Spleen (tissue), 11 donors: Measurements from ENCODE around the gene BSCL2. TPM values are rescaled to one million over a fixed set of nuclear protein-coding genes. Genes with fewer than 3 reads are reported as not detected.
A peak's percentile ranks its signal among the peaks of the same experiment; 100 is the strongest.
"Not testable (repeated sequence)": the region's sequence is repeated elsewhere in the genome, so short reads cannot be mapped to it uniquely, and the experiment has no call there.

Experiments used
- DNase-seq: peaks from one replicate; pipeline ENCODE4 v3.0.0-alpha.2; 2020
- H3K27ac ChIP-seq, 8 donors: fragments of 200-600 bp; sonication (generic) in 7 of 8; 1 replicate in 4 of 8; 2 replicates in 4 of 8; pipeline versions ENCODE4 v1.5.0 to v1.8.0; 2016 to 2021; ENCODE audit warnings: inconsistent platforms in 4 of 8, mild to moderate bottlenecking in 4 of 8, moderate library complexity in 1 of 8
- H3K27me3 ChIP-seq, 7 donors: fragments of 200-600 bp; sonication (generic) in 6 of 7; replicated peaks in 1 of 7; 1 replicate in 4 of 7; 2 replicates in 3 of 7; pipeline versions ENCODE4 v1.5.0 to v1.8.0; 2016 to 2021; ENCODE audit warnings: inconsistent platforms in 3 of 7, mild to moderate bottlenecking in 1 of 7
- H3K36me3 ChIP-seq, 6 donors: fragments of 200-600 bp; sonication (generic) in 5 of 6; 1 replicate in 4 of 6; 2 replicates in 2 of 6; pipeline versions ENCODE4 v1.5.0 to v1.8.0; 2016 to 2021; ENCODE audit warnings: inconsistent platforms in 2 of 6
- H3K4me1 ChIP-seq, 6 donors: fragments of 200-600 bp; sonication (generic) in 5 of 6; 1 replicate in 3 of 6; 2 replicates in 3 of 6; pipeline versions ENCODE4 v1.5.0 to v1.8.0; 2016 to 2021; ENCODE audit warnings: inconsistent platforms in 3 of 6
- H3K4me3 ChIP-seq, 8 donors: fragments of 200-600 bp; sonication (generic) in 7 of 8; 1 replicate in 4 of 8; 2 replicates in 4 of 8; pipeline versions ENCODE4 v1.5.0 to v1.8.0; 2016 to 2021; ENCODE audit warnings: inconsistent platforms in 4 of 8, mild to moderate bottlenecking in 4 of 8, moderate library complexity in 2 of 8
- H3K9me3 ChIP-seq, 8 donors: fragments of 200-600 bp; sonication (generic) in 7 of 8; 1 replicate in 4 of 8; 2 replicates in 4 of 8; pipeline versions ENCODE4 v1.5.0 to v1.8.0; 2016 to 2021; ENCODE audit warnings: inconsistent platforms in 4 of 8
- POLR2A ChIP-seq, 3 donors: fragments of 450-650 bp; IDR thresholded peaks; one replicate each; pipeline ENCODE4 v1.5.1; 2017; ENCODE audit warnings: antibody characterized with exemption in 3 of 3, mild to moderate bottlenecking in 1 of 3
- POLR2AphosphoS5 ChIP-seq, 3 donors: sonication (generic); formaldehyde crosslinking; IDR thresholded peaks; one replicate each; pipeline ENCODE4 v1.5.1; 2017; ENCODE audit warnings: antibody characterized with exemption in 3 of 3
- WGBS, 5 donors: extraction: QIAGEN DNeasy Blood & Tissue Kit in 3 of 5; methylation state at CpG; one replicate each; pipeline versions ENCODE4 v1.1.5 to v1.1.7; 2013 to 2018; 5-methylcytosine and 5-hydroxymethylcytosine counted together
- intact Hi-C: fragments of 100-400 bp; cut with DNase I; formaldehyde crosslinking; loops from one replicate; pipeline ENCODE4 v1.15.0; 2023; ENCODE audit warnings: low total_unique reads
- polyA plus RNA-seq, 3 donors: library from polyadenylated mRNA; stranded (reverse); fragments of 200-250 nt; gene quantifications; one replicate each; pipeline ENCODE4 v1.2.1, GENCODE V29; 2013
- total RNA-seq, 7 donors: library from RNA; depleted of rRNA in 3 of 7; stranded (reverse); fragments of >200 nt in 3 of 7; fragmentation: NEBNext Ultra II Directional in 4 of 7; extraction: Animal tissue kit (Norgen Biotek cat#: 25700) in 4 of 7; gene quantifications; one replicate each; pipeline versions ENCODE4 v1.1.0 to v1.2.1, GENCODE V29; 2016 to 2021
- TF ChIP-seq, protein P1 (sequence below), 11 experiments: fragments of 200-600 bp in 7 of 11; fragments of 450-650 bp in 4 of 11; sonication (generic) in 4 of 11; IDR thresholded peaks in 8 of 11; conservative IDR thresholded peaks in 3 of 11; 1 replicate in 7 of 11; 2 replicates in 4 of 11; pipeline versions ENCODE4 v1.4.0 to v1.8.0; 2016 to 2021; ENCODE audit warnings: antibody characterized with exemption in 11 of 11, inconsistent platforms in 4 of 11, mild to moderate bottlenecking in 1 of 11
- donor health status: healthy with polysubstance abuse.
- donor health status: DM: no; HTN: no; CAD: no; lungs with moderate emphysema.
- donor health status: DM: no; HTN: no; CAD: no.
- donor health status: Bipolar disorder and iron deficiency.
- donor health status: healthy.
- donor health status: DM: no; HTN: no; CAD: no.
- donor health status: DM: yes; HTN: yes; CAD: no.

BSCL2 gene
- total and polyA plus RNA-seq, 10 donors, result 25.6 to 66.0 (median 43.0) TPM

DNA sequence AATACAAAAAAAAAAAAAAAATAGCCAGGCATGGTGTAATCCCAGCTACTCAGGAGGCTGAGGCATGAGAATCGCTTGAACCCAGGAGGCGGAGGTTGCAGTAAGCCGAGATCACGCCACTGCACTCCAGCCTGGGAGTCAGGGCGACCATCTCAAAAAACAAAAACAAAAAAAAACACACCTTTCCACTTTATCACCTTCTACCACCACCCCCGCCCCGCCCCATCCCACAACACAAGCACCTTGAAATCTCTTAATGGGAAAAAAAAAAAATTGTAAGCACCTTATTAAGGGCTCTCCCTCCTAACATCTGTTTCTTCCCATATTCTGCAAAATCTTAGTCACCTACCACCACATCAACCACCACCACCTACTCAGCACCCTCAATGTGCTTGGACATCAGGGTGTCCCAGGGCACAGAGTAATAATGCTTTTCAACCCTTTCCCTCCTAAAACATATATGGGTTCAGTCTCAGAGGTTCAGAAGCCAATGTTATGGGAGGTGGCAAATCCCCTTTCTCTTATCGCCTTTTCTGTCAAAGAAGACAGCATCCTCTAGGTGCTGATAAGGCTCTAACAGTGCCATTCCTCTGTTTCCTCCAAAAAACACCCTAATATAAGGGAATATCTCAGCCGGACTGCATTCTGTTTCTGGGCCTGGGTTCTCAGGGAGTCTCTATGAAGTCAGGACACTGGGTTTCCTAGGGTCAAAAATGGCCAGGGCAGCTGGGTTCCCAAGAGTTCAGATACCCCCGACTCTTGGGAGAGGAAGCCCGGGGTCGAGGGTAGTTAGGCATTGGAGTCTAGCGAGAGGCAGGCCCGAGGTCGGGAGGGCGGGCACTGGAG lies 54.8 kb downstream of the BSCL2 start:
- peak; percentile 25 for DNase-seq
- H3K4me1 ChIP-seq, result peaks cover 12 to 53% (median 29%) of the 10 kb centered on the region in 6 donors
- H3K4me3 ChIP-seq, result peak overlapping the region; percentile 50 to 90 (median 77)
- intact Hi-C loops, result no loop called here
- peaks cover 0 to 33% (median 23%) of the 10 kb centered on the region in 6 donors for H3K36me3 ChIP-seq
- H3K9me3 ChIP-seq, result no peaks in the 10 kb centered on the region
- WGBS, 5 donors, result 35 to 38% (median 38%) methylated on average over 13 to 16 of the region's 16 CpGs
- TF ChIP-seq POLR2A (IDR thresholded peaks at IDR 0.05) (no peak), POLR2AphosphoS5 (IDR thresholded peaks at IDR 0.05) (no peak)
- TF ChIP-seq, protein P1, sequence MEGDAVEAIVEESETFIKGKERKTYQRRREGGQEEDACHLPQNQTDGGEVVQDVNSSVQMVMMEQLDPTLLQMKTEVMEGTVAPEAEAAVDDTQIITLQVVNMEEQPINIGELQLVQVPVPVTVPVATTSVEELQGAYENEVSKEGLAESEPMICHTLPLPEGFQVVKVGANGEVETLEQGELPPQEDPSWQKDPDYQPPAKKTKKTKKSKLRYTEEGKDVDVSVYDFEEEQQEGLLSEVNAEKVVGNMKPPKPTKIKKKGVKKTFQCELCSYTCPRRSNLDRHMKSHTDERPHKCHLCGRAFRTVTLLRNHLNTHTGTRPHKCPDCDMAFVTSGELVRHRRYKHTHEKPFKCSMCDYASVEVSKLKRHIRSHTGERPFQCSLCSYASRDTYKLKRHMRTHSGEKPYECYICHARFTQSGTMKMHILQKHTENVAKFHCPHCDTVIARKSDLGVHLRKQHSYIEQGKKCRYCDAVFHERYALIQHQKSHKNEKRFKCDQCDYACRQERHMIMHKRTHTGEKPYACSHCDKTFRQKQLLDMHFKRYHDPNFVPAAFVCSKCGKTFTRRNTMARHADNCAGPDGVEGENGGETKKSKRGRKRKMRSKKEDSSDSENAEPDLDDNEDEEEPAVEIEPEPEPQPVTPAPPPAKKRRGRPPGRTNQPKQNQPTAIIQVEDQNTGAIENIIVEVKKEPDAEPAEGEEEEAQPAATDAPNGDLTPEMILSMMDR (IDR thresholded peaks at IDR 0.05 in 8 of 11, conservative IDR thresholded peaks at IDR 0.05 in 3 of 11), result no peak
- H3K27ac ChIP-seq, result peak overlapping the region; percentile 78 to 97 (median 91)
- H3K27me3 ChIP-seq, result no peaks in the 10 kb centered on the region

DNA sequence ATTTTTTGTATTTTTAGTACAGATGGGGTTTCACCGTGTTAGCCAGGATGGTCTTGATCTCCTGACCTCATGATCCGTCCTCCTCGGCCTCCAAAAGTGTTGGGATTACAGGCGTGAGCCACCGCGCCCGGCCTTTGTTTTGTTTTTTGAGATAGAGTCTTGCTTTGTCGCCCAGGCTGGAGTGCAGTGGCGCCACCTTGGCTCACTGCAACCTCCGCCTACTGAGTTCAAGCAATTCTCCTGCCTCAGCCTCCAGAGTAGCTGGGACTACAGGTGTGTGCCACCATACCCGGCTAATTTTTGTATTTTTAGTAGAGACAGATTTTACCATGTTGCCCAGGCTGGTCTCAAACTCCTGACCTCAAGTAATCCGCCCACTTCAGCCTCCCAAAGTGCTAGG lies 56.9 kb downstream of the BSCL2 start:
- H3K4me3 ChIP-seq, H3K27me3 ChIP-seq, H3K27ac ChIP-seq, H3K9me3 ChIP-seq, intact Hi-C loops: not testable (repeated sequence)
- 88 to 98% (median 94%) methylated on average over 12 of the region's 12 CpGs for WGBS, 5 donors
- peaks cover 0 to 33% (median 23%) of the 10 kb centered on the region in 6 donors for H3K36me3 ChIP-seq
- H3K4me1 ChIP-seq, result peaks cover 23 to 72% (median 46%) of the 10 kb centered on the region in 6 donors
- DNase-seq, result peak; percentile 29

DNA sequence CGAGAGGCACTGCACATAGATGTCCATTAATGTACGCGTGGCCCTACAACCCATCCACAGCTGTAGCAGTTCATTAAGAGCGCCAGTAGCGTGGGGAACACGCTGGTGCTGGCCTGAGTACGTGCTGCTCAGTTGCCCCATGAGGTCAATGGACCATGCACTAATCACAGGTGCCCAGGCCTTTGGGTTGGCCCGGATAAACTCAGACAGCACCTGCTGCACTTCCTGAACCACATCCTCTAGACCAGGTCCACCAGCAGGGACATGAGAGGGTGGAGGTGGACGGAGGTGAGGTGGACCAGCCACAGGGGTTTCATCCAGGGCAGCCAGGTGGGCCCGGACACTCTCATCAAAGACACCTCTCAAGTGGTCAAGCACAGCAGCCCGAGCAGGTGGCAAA lies 57.7 kb downstream of the BSCL2 start:
- intact Hi-C loops, result no loop called here
- WGBS, 5 donors, result 86 to 89% (median 89%) methylated on average over 11 of the region's 11 CpGs

DNA sequence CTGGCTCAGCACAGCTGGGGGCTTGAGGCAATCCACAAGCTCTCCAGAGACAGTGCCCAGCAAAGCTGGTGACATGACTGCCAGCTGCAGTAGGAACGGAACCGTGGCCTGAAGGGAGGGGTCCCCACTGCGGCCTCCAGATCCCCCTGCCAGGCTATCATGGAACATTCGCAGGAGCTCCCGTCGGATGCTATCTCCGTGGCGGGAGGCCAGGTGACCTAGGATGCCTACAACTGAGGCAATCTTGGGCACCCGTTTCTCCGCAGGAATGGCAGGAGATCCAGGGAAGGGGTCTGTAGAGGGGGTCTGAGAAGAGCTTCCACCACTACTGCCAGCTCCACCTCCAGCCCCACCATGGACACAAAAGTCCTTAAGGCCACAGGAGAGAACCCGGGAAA lies 58.3 kb downstream of the BSCL2 start:
- TF ChIP-seq POLR2A (IDR thresholded peaks at IDR 0.05) (no peak), POLR2AphosphoS5 (IDR thresholded peaks at IDR 0.05) (no peak)
- TF ChIP-seq, protein P1 (IDR thresholded peaks at IDR 0.05 in 8 of 11, conservative IDR thresholded peaks at IDR 0.05 in 3 of 11), result no peak
- Histone ChIP-seq H3K27me3 (no peaks in the 10 kb centered on the region), H3K36me3 (peaks cover 0 to 40% (median 28%) of the 10 kb centered on the region in 6 donors), H3K4me1 (peaks cover 32 to 77% (median 55%) of the 10 kb centered on the region in 6 donors), H3K9me3 (no peaks in the 10 kb centered on the region), H3K4me3 (no peak overlapping the region), H3K27ac (no peak overlapping the region)
- 94 to 98% (median 95%) methylated on average over 11 of the region's 11 CpGs for WGBS, 5 donors
- intact Hi-C loops, result no loop called here
- peak; percentile 75 for DNase-seq

More for the DNA sequence above, 57.7 kb downstream of the BSCL2 start:
- TF ChIP-seq, protein P1 (IDR thresholded peaks at IDR 0.05 in 8 of 11, conservative IDR thresholded peaks at IDR 0.05 in 3 of 11), result no peak
- TF ChIP-seq POLR2AphosphoS5 (IDR thresholded peaks at IDR 0.05), result no peak
- Histone ChIP-seq H3K9me3 (no peaks in the 10 kb centered on the region), H3K36me3 (peaks cover 0 to 35% (median 24%) of the 10 kb centered on the region in 6 donors), H3K4me1 (peaks cover 29 to 77% (median 53%) of the 10 kb centered on the region in 6 donors), H3K27ac (no peak overlapping the region), H3K27me3 (no peaks in the 10 kb centered on the region), H3K4me3 (no peak overlapping the region)
- DNase-seq, result peak; percentile 62
